ENCODE data around the gene USE1.
A peak's percentile ranks its signal among the peaks of the same experiment; 100 is the strongest.

Gene USE1

GRCh38 chr19:17255150-17255621 is 40.0 kb downstream of the USE1 start:
- DNase-seq (ENCODE audit: low read depth), result no peak
- no peak overlapping the region for H3K4me3 ChIP-seq (ENCODE audit: low read depth, low read length)
- TF ChIP-seq POLR2A (IDR thresholded peaks at IDR 0.05; ENCODE audit: extremely low read depth, insufficient read length), result no peak
- TF ChIP-seq MAX (IDR thresholded peaks at IDR 0.05; ENCODE audit: low read depth, low read length), result no peak
- no peak for TF ChIP-seq MYC (IDR thresholded peaks at IDR 0.05; ENCODE audit: low read depth, low read length)
- no peak for TF ChIP-seq CTCF (IDR thresholded peaks at IDR 0.05; ENCODE audit: low read depth, low read length)

GRCh38 chr19:17256130-17256529 is 41.0 kb downstream of the USE1 start:
- DNase-seq (ENCODE audit: low read depth), result no peak
- no peak overlapping the region for H3K4me3 ChIP-seq (ENCODE audit: low read depth, low read length)
- TF ChIP-seq CTCF (IDR thresholded peaks at IDR 0.05; ENCODE audit: low read depth, low read length) (no peak), MYC (IDR thresholded peaks at IDR 0.05; ENCODE audit: low read depth, low read length) (no peak), POLR2A (IDR thresholded peaks at IDR 0.05; ENCODE audit: extremely low read depth, insufficient read length) (no peak), MAX (IDR thresholded peaks at IDR 0.05; ENCODE audit: low read depth, low read length) (no peak)

- DNase-seq (ENCODE audit: low read depth), result no peak
- no peak overlapping the region for H3K4me3 ChIP-seq (ENCODE audit: low read depth, low read length)
- TF ChIP-seq POLR2A (IDR thresholded peaks at IDR 0.05; ENCODE audit: extremely low read depth, insufficient read length) (no peak), CTCF (IDR thresholded peaks at IDR 0.05; ENCODE audit: low read depth, low read length) (no peak), MAX (IDR thresholded peaks at IDR 0.05; ENCODE audit: low read depth, low read length) (no peak), MYC (IDR thresholded peaks at IDR 0.05; ENCODE audit: low read depth, low read length) (no peak)
These were observed 44.1 kb downstream of the USE1 start for GRCh38 chr19:17259118-17259780.

GRCh38 chr19:17259934-17260333 is 44.8 kb downstream of the USE1 start:
- DNase-seq (ENCODE audit: low read depth), result no peak
- TF ChIP-seq MAX (IDR thresholded peaks at IDR 0.05; ENCODE audit: low read depth, low read length) (no peak), POLR2A (IDR thresholded peaks at IDR 0.05; ENCODE audit: extremely low read depth, insufficient read length) (no peak), MYC (IDR thresholded peaks at IDR 0.05; ENCODE audit: low read depth, low read length) (no peak), CTCF (IDR thresholded peaks at IDR 0.05; ENCODE audit: low read depth, low read length) (no peak)
- H3K4me3 ChIP-seq (ENCODE audit: low read depth, low read length), result no peak overlapping the region

GRCh38 chr19:17260842-17261325 is 45.7 kb downstream of the USE1 start:
- DNase-seq (ENCODE audit: low read depth), result peak; percentile 91
- no peak overlapping the region for H3K4me3 ChIP-seq (ENCODE audit: low read depth, low read length)
- no peak for TF ChIP-seq POLR2A (IDR thresholded peaks at IDR 0.05; ENCODE audit: extremely low read depth, insufficient read length)
- TF ChIP-seq MYC (IDR thresholded peaks at IDR 0.05; ENCODE audit: low read depth, low read length), result peak; percentile 52
- TF ChIP-seq MAX (IDR thresholded peaks at IDR 0.05; ENCODE audit: low read depth, low read length), result peak; percentile 85
- peak; percentile 92 for TF ChIP-seq CTCF (IDR thresholded peaks at IDR 0.05; ENCODE audit: low read depth, low read length)

Measured in NB4 (cell line).